ENCODE results near the gene CAMK1G.

Gene CAMK1G

GRCh38 chr1:209643285-209644020 is 59.9 kb downstream of the CAMK1G start:
- no peaks in the 10 kb centered on the region for H3K9me3 ChIP-seq (ENCODE audit: insufficient read depth, low read length, severe bottlenecking)
- peaks cover 6% of the 10 kb centered on the region for H3K27me3 ChIP-seq (ENCODE audit: insufficient read depth, low read length, poor library complexity)
- no peaks in the 10 kb centered on the region for H3K4me1 ChIP-seq (ENCODE audit: insufficient read depth, low read length)
- no peak for TF ChIP-seq EZH2 (IDR thresholded peaks at IDR 0.05; ENCODE audit: borderline replicate concordance, low read depth, low read length, severe bottlenecking)
- TF ChIP-seq, protein P1, sequence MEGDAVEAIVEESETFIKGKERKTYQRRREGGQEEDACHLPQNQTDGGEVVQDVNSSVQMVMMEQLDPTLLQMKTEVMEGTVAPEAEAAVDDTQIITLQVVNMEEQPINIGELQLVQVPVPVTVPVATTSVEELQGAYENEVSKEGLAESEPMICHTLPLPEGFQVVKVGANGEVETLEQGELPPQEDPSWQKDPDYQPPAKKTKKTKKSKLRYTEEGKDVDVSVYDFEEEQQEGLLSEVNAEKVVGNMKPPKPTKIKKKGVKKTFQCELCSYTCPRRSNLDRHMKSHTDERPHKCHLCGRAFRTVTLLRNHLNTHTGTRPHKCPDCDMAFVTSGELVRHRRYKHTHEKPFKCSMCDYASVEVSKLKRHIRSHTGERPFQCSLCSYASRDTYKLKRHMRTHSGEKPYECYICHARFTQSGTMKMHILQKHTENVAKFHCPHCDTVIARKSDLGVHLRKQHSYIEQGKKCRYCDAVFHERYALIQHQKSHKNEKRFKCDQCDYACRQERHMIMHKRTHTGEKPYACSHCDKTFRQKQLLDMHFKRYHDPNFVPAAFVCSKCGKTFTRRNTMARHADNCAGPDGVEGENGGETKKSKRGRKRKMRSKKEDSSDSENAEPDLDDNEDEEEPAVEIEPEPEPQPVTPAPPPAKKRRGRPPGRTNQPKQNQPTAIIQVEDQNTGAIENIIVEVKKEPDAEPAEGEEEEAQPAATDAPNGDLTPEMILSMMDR (IDR thresholded peaks at IDR 0.05; ENCODE audit: borderline replicate concordance, extremely low read depth, low read length, poor library complexity, severe bottlenecking): no peak
- DNase-seq (no peak), ATAC-seq (ENCODE audit: insufficient read depth, low read depth) (no peak)
- no peak overlapping the region for H3K4me3 ChIP-seq (ENCODE audit: low read depth in 1 of 2, low read length in 2 of 2)
- H3K79me2 ChIP-seq (ENCODE audit: insufficient read depth, low read length): no peaks in the 10 kb centered on the region
- H3K4me2 ChIP-seq (ENCODE audit: insufficient read depth, low read length): no peak overlapping the region
- no peak overlapping the region for H2AFZ ChIP-seq (ENCODE audit: low read depth, low read length)
- no peak overlapping the region for H3K27ac ChIP-seq (ENCODE audit: low read length)
- H3K9ac ChIP-seq (ENCODE audit: low read depth, low read length): no peak overlapping the region
- no peaks in the 10 kb centered on the region for H4K20me1 ChIP-seq (ENCODE audit: insufficient read depth, low read length)
- no peaks in the 10 kb centered on the region for H3K36me3 ChIP-seq (ENCODE audit: insufficient read depth, low read length)

GRCh38 chr1:209645574-209646452 is 62.3 kb downstream of the CAMK1G start:
- Histone ChIP-seq H4K20me1 (ENCODE audit: insufficient read depth, low read length) (no peaks in the 10 kb centered on the region), H3K4me1 (ENCODE audit: insufficient read depth, low read length) (no peaks in the 10 kb centered on the region), H3K4me3 (ENCODE audit: low read depth in 1 of 2, low read length in 2 of 2) (no peak overlapping the region), H3K9me3 (ENCODE audit: insufficient read depth, low read length, severe bottlenecking) (no peaks in the 10 kb centered on the region), H2AFZ (ENCODE audit: low read depth, low read length) (no peak overlapping the region), H3K27ac (ENCODE audit: low read length) (no peak overlapping the region), H3K4me2 (ENCODE audit: insufficient read depth, low read length) (no peak overlapping the region), H3K79me2 (ENCODE audit: insufficient read depth, low read length) (no peaks in the 10 kb centered on the region), H3K9ac (ENCODE audit: low read depth, low read length) (no peak overlapping the region), H3K36me3 (ENCODE audit: insufficient read depth, low read length) (no peaks in the 10 kb centered on the region), H3K27me3 (ENCODE audit: insufficient read depth, low read length, poor library complexity) (peaks cover 5% of the 10 kb centered on the region)
- TF ChIP-seq EZH2 (IDR thresholded peaks at IDR 0.05; ENCODE audit: borderline replicate concordance, low read depth, low read length, severe bottlenecking): no peak
- TF ChIP-seq, protein P1 (IDR thresholded peaks at IDR 0.05; ENCODE audit: borderline replicate concordance, extremely low read depth, low read length, poor library complexity, severe bottlenecking): no peak
- no peak for DNase-seq
- no peak for ATAC-seq (ENCODE audit: insufficient read depth, low read depth)

GRCh38 chr1:209646558-209646957 is 63.0 kb downstream of the CAMK1G start:
- Histone ChIP-seq H4K20me1 (ENCODE audit: insufficient read depth, low read length) (no peaks in the 10 kb centered on the region), H3K36me3 (ENCODE audit: insufficient read depth, low read length) (no peaks in the 10 kb centered on the region), H3K4me2 (ENCODE audit: insufficient read depth, low read length) (no peak overlapping the region), H3K9ac (ENCODE audit: low read depth, low read length) (no peak overlapping the region), H3K4me3 (ENCODE audit: low read depth in 1 of 2, low read length in 2 of 2) (no peak overlapping the region), H3K27me3 (ENCODE audit: insufficient read depth, low read length, poor library complexity) (peaks cover 3% of the 10 kb centered on the region), H3K27ac (ENCODE audit: low read length) (no peak overlapping the region), H2AFZ (ENCODE audit: low read depth, low read length) (no peak overlapping the region), H3K79me2 (ENCODE audit: insufficient read depth, low read length) (no peaks in the 10 kb centered on the region), H3K9me3 (ENCODE audit: insufficient read depth, low read length, severe bottlenecking) (no peaks in the 10 kb centered on the region), H3K4me1 (ENCODE audit: insufficient read depth, low read length) (no peaks in the 10 kb centered on the region)
- TF ChIP-seq, protein P1 (IDR thresholded peaks at IDR 0.05; ENCODE audit: borderline replicate concordance, extremely low read depth, low read length, poor library complexity, severe bottlenecking): peak; percentile 36
- TF ChIP-seq EZH2 (IDR thresholded peaks at IDR 0.05; ENCODE audit: borderline replicate concordance, low read depth, low read length, severe bottlenecking): no peak
- ATAC-seq (ENCODE audit: insufficient read depth, low read depth): no peak
- DNase-seq: no peak

Data from DND-41 (cell line).